Measurements from ENCODE around the gene RCOR1. TPM values are rescaled to one million over a fixed set of nuclear protein-coding genes. Genes with fewer than 3 reads are reported as not detected.

RCOR1 gene
- total RNA-seq, 1 donor from 2014 or later = 25.2 TPM

DNA sequence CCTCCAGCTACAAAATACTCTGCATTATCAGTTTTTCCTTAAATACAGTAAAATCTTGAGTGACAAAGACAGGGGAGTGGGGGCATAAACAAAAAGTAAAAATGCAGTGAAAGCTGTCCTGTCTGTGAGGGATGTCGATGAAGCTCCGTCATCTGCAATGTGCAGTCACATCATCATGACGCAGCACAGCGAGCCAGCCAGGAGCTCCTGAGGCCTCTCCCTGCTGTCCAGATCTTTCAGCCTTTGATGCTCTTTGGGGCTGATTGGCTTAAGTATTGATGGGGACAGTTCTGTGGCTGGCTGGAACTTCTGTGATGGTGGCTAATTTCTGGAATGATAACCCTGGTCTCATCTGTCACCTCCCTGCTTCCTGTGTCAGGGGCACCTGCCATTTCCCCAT is 130.2 kb downstream of the RCOR1 start:
- H3K36me3 Mint-ChIP-seq (ENCODE audit: low read depth) = peaks cover 30% of the 10 kb centered on the region
- no peak for DNase-seq (ENCODE audit: low spot score)
- H3K9me3 Mint-ChIP-seq (ENCODE audit: low read depth) = no peaks in the 10 kb centered on the region
- no peak overlapping the region for H3K27ac Mint-ChIP-seq (ENCODE audit: unreplicated experiment)
- peaks cover under 1% of the 10 kb centered on the region for H3K4me1 Mint-ChIP-seq (ENCODE audit: low read depth)
- H3K27me3 Mint-ChIP-seq (ENCODE audit: low read depth) = no peaks in the 10 kb centered on the region
- no peak overlapping the region for H3K4me3 Mint-ChIP-seq (ENCODE audit: unreplicated experiment)
- TF ChIP-seq, protein P1, sequence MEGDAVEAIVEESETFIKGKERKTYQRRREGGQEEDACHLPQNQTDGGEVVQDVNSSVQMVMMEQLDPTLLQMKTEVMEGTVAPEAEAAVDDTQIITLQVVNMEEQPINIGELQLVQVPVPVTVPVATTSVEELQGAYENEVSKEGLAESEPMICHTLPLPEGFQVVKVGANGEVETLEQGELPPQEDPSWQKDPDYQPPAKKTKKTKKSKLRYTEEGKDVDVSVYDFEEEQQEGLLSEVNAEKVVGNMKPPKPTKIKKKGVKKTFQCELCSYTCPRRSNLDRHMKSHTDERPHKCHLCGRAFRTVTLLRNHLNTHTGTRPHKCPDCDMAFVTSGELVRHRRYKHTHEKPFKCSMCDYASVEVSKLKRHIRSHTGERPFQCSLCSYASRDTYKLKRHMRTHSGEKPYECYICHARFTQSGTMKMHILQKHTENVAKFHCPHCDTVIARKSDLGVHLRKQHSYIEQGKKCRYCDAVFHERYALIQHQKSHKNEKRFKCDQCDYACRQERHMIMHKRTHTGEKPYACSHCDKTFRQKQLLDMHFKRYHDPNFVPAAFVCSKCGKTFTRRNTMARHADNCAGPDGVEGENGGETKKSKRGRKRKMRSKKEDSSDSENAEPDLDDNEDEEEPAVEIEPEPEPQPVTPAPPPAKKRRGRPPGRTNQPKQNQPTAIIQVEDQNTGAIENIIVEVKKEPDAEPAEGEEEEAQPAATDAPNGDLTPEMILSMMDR (IDR thresholded peaks at IDR 0.05) = no peak

GRCh38 chr14:102723650-102724049 is 131.2 kb downstream of the RCOR1 start:
- Mint-ChIP-seq H3K4me1 (ENCODE audit: low read depth) (no peaks in the 10 kb centered on the region), H3K36me3 (ENCODE audit: low read depth) (peaks cover 33% of the 10 kb centered on the region), H3K9me3 (ENCODE audit: low read depth) (no peaks in the 10 kb centered on the region), H3K27ac (ENCODE audit: unreplicated experiment) (no peak overlapping the region), H3K4me3 (ENCODE audit: unreplicated experiment) (no peak overlapping the region), H3K27me3 (ENCODE audit: low read depth) (no peaks in the 10 kb centered on the region)
- no peak for DNase-seq (ENCODE audit: low spot score)
- TF ChIP-seq, protein P1 (IDR thresholded peaks at IDR 0.05) = no peak

- H3K27ac Mint-ChIP-seq (ENCODE audit: unreplicated experiment) = peak overlapping the region; percentile 25
Measured at GRCh38 chr14:102726191-102726949, 133.9 kb downstream of the RCOR1 start.

GRCh38 chr14:102727336-102728095 is 135.1 kb downstream of the RCOR1 start:
- Mint-ChIP-seq H3K9me3 (ENCODE audit: low read depth) (no peaks in the 10 kb centered on the region), H3K4me1 (ENCODE audit: low read depth) (no peaks in the 10 kb centered on the region), H3K27ac (ENCODE audit: unreplicated experiment) (no peak overlapping the region), H3K27me3 (ENCODE audit: low read depth) (no peaks in the 10 kb centered on the region), H3K36me3 (ENCODE audit: low read depth) (peaks cover 23% of the 10 kb centered on the region), H3K4me3 (ENCODE audit: unreplicated experiment) (no peak overlapping the region)
- DNase-seq (ENCODE audit: low spot score) = no peak
- TF ChIP-seq, protein P1 (IDR thresholded peaks at IDR 0.05) = no peak

More at GRCh38 chr14:102726191-102726949, 133.9 kb downstream of the RCOR1 start:
- TF ChIP-seq, protein P1 (IDR thresholded peaks at IDR 0.05) = no peak
- H3K4me3 Mint-ChIP-seq (ENCODE audit: unreplicated experiment) = no peak overlapping the region
- DNase-seq (ENCODE audit: low spot score) = no peak
- no peaks in the 10 kb centered on the region for H3K27me3 Mint-ChIP-seq (ENCODE audit: low read depth)
- H3K9me3 Mint-ChIP-seq (ENCODE audit: low read depth) = no peaks in the 10 kb centered on the region
- H3K4me1 Mint-ChIP-seq (ENCODE audit: low read depth) = no peaks in the 10 kb centered on the region
- H3K36me3 Mint-ChIP-seq (ENCODE audit: low read depth) = peaks cover 29% of the 10 kb centered on the region

DNA sequence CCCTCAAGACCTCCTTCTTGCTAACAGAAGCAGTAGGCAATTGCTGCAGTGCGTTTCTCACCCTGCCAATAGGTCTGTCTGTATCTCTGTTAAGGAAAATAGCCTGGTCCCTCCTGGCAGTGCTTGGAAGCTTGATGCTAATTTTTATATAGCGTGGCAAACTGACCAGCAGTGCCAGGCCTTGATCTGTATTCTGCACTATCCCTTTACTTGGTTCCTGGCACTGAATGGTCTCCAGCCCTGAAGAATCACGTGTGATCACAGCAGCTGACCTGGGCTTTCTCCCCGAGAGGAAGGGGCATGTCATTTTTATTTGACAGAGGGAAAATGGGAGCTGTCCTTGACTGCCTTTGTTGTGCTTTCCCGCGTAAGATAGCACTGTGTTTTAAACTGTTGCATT is 136.1 kb downstream of the RCOR1 start:
- no peaks in the 10 kb centered on the region for H3K4me1 Mint-ChIP-seq (ENCODE audit: low read depth)
- H3K27ac Mint-ChIP-seq (ENCODE audit: unreplicated experiment) = no peak overlapping the region
- H3K9me3 Mint-ChIP-seq (ENCODE audit: low read depth) = no peaks in the 10 kb centered on the region
- H3K36me3 Mint-ChIP-seq (ENCODE audit: low read depth) = peaks cover 25% of the 10 kb centered on the region
- no peak for DNase-seq (ENCODE audit: low spot score)
- TF ChIP-seq, protein P1 (IDR thresholded peaks at IDR 0.05) = no peak
- H3K4me3 Mint-ChIP-seq (ENCODE audit: unreplicated experiment) = no peak overlapping the region
- no peaks in the 10 kb centered on the region for H3K27me3 Mint-ChIP-seq (ENCODE audit: low read depth)
